NCI-H748 (cell line): ENCODE measurements around the gene ALDOC.
"Not testable (repeated sequence)": the region's sequence is repeated elsewhere in the genome, so short reads cannot be mapped to it uniquely, and the experiment has no call there.

ENCODE experiments used
- DNase-seq: peaks from one replicate; lab custom pipeline; 2025; ENCODE audit not compliant: unreplicated experiment; lab: John Stamatoyannopoulos, UW

Gene ALDOC

GRCh38 chr17:28576758-28577465 is at the start of gene ALDOC:
TSS of gene ALDOC (minus strand) at chr17:28576895. CDS start at chr17:28575532, 1,363 bp downstream.
- DNase-seq, result peak; percentile 99

- no peak for DNase-seq
Observed at GRCh38 chr17:28624148-28624547, 47.5 kb upstream of the ALDOC start.

- no peak for DNase-seq
Observed at GRCh38 chr17:28623696-28624095, 47.0 kb upstream of the ALDOC start.

- DNase-seq, result no peak
Observed at GRCh38 chr17:28622186-28622585, 45.5 kb upstream of the ALDOC start.

GRCh38 chr17:28620010-28620409 is 43.3 kb upstream of the ALDOC start:
- DNase-seq, result no peak

- no peak for DNase-seq
Observed at GRCh38 chr17:28618464-28618863, 41.8 kb upstream of the ALDOC start.

- DNase-seq, result no peak
Observed at GRCh38 chr17:28616281-28616680, 39.6 kb upstream of the ALDOC start.

- DNase-seq, result no peak
Observed at GRCh38 chr17:28615260-28615940, 38.7 kb upstream of the ALDOC start.

GRCh38 chr17:28613931-28614381 is 37.3 kb upstream of the ALDOC start, which contains the start of gene RSKR:
TSS of gene RSKR (minus strand) at chr17:28614185. CDS start at chr17:28614161, 24 bp downstream.
- no peak for DNase-seq

GRCh38 chr17:28612936-28613872 is 36.5 kb upstream of the ALDOC start:
- peak; percentile 57 for DNase-seq

GRCh38 chr17:28612531-28612930 is 35.8 kb upstream of the ALDOC start:
- DNase-seq, result peak; percentile 37

GRCh38 chr17:28610376-28610775 is 33.7 kb upstream of the ALDOC start:
- no peak for DNase-seq

GRCh38 chr17:28604031-28604430 is 27.3 kb upstream of the ALDOC start:
- DNase-seq, result not testable (repeated sequence)

- peak; percentile 79 for DNase-seq
Observed at GRCh38 chr17:28599311-28600184, 22.9 kb upstream of the ALDOC start.

- DNase-seq, result peak; percentile 98
Observed at GRCh38 chr17:28598799-28599310, 22.2 kb upstream of the ALDOC start, which contains the start of gene SPAG5. TSS of gene SPAG5 (minus strand) at chr17:28599025. CDS start at chr17:28598946, 79 bp downstream.

- peak; percentile 44 for DNase-seq
Observed at GRCh38 chr17:28598389-28598788, 21.7 kb upstream of the ALDOC start.

- DNase-seq, result peak; percentile 38
Observed at GRCh38 chr17:28597606-28598383, 21.1 kb upstream of the ALDOC start.

GRCh38 chr17:28592260-28592659 is 15.6 kb upstream of the ALDOC start:
- no peak for DNase-seq

- no peak for DNase-seq
Observed at GRCh38 chr17:28585851-28586250, 9.2 kb upstream of the ALDOC start.
